PC-3 (cell line): Measurements from ENCODE around the gene LRRC53. TPM values are rescaled to one million over a fixed set of nuclear protein-coding genes. Genes with fewer than 3 reads are reported as not detected.

Experiments
- ATAC-seq: fragments of 200-7000 bp; cut with Tn5 transposase; 2 replicates; pipeline ENCODE4 v1.9.1; 2020; ENCODE audit warnings: mild to moderate bottlenecking, moderate library complexity
- BruUV-seq: library from RNA; stranded (reverse); fragments of 400-500 nt; replicated peaks from 2 replicates; lab custom pipeline; 2021; lab: Mats Ljungman, UMichigan
- CTCF ChIA-PET: fragments of 300-600 bp; sonication (Branson Sonifier 250); formaldehyde crosslinking; loops from one replicate; lab custom pipeline; 2022; ENCODE audit warnings: antibody characterized with exemption; lab: Charles Lee
- POLR2A ChIA-PET: fragments of 300-600 bp; sonication (Branson Sonifier 250); formaldehyde crosslinking; loops from one replicate; lab custom pipeline; 2022; ENCODE audit warnings: antibody characterized with exemption; ENCODE audit not compliant: unreplicated experiment; lab: Charles Lee
- DNase-seq: peaks from one replicate; pipeline ENCODE4 v3.0.0-alpha.2; 2015
- H2AFZ ChIP-seq: fragments of 300-600 bp; sonication (generic); 2 replicates; pipeline ENCODE4 v1.6.0; 2016; ENCODE audit warnings: antibody characterized with exemption, low read length
- H3F3A ChIP-seq: fragments of 300-600 bp; sonication (generic); one replicate; pipeline ENCODE4 v1.6.0; 2017; ENCODE audit warnings: antibody characterized with exemption, low read length, control low read depth, mild to moderate bottlenecking; ENCODE audit not compliant: unreplicated experiment
- H3K27ac ChIP-seq: fragments of 300-600 bp; sonication (generic); 2 replicates; pipeline ENCODE4 v1.5.1; 2016; ENCODE audit warnings: mild to moderate bottlenecking, low read length
- H3K27me3 ChIP-seq: fragments of 300-600 bp; sonication (generic); 2 replicates; pipeline ENCODE4 v1.6.1; 2016; ENCODE audit warnings: low read length, mixed read lengths
- H3K36me3 ChIP-seq: fragments of 300-600 bp; sonication (generic); 2 replicates; pipeline ENCODE4 v1.6.1; 2016; ENCODE audit warnings: low read depth, mixed run types, low read length, mixed read lengths
- H3K4me1 ChIP-seq: fragments of 300-600 bp; sonication (generic); 2 replicates; pipeline ENCODE4 v1.5.1; 2016; ENCODE audit warnings: low read length; ENCODE audit not compliant: insufficient read depth
- H3K4me2 ChIP-seq: fragments of 300-600 bp; sonication (generic); 2 replicates; pipeline ENCODE4 v1.6.0; 2016; ENCODE audit warnings: low read length
- H3K4me3 ChIP-seq: fragments of 300-600 bp; sonication (generic); 2 replicates; pipeline ENCODE4 v1.5.1; 2016; ENCODE audit warnings: mild to moderate bottlenecking, low read length, mixed read lengths
- H3K79me2 ChIP-seq: fragments of 300-600 bp; sonication (generic); 2 replicates; pipeline ENCODE4 v1.6.1; 2017; ENCODE audit warnings: low read length, mixed read lengths
- H3K9ac ChIP-seq: fragments of 300-600 bp; sonication (generic); 2 replicates; pipeline ENCODE4 v1.6.0; 2016; ENCODE audit warnings: mild to moderate bottlenecking, low read length
- H3K9me2 ChIP-seq: fragments of 300-600 bp; sonication (generic); replicated peaks from 2 replicates; pipeline ENCODE4 v1.6.1; 2016; ENCODE audit warnings: mixed run types, low read length, mixed read lengths
- H3K9me3 ChIP-seq: fragments of 300-600 bp; sonication (generic); 2 replicates; pipeline ENCODE4 v1.6.1; 2016; ENCODE audit warnings: low read length, mixed read lengths
- H4K20me1 ChIP-seq: fragments of 300-600 bp; sonication (generic); 2 replicates; pipeline ENCODE4 v1.6.1; 2016; ENCODE audit warnings: low read length, mixed read lengths
- CTCF ChIP-seq: fragments of 300-600 bp; sonication (generic); conservative IDR thresholded peaks from 2 replicates; pipeline ENCODE4 v1.5.1; 2017; ENCODE audit warnings: antibody characterized with exemption, low read depth, mild to moderate bottlenecking, low read length
- EZH2 ChIP-seq: fragments of 300-600 bp; sonication (generic); IDR thresholded peaks from one replicate; pipeline ENCODE4 v1.6.1; 2017; ENCODE audit warnings: antibody characterized with exemption, mild to moderate bottlenecking, low read length; ENCODE audit not compliant: unreplicated experiment
- EZH2phosphoT487 ChIP-seq: fragments of 300-600 bp; sonication (generic); IDR thresholded peaks from 2 replicates; pipeline ENCODE4 v1.6.1; 2018; ENCODE audit warnings: mild to moderate bottlenecking, antibody characterized with exemption, low read length, borderline replicate concordance
- intact Hi-C: fragments of 100-400 bp; cut with micrococcal nuclease; formaldehyde crosslinking; loops from 2 replicates; pipeline ENCODE4 v1.9.0; 2023
- total RNA-seq: library from RNA; depleted of rRNA; stranded (reverse); fragments of >200 nt; gene quantifications from 2 replicates; pipeline ENCODE4 v1.2.3, GENCODE V29; 2014; rRNA removed

Gene LRRC53
- total RNA-seq, 1 experiment from 2014 or later = not detected

DNA sequence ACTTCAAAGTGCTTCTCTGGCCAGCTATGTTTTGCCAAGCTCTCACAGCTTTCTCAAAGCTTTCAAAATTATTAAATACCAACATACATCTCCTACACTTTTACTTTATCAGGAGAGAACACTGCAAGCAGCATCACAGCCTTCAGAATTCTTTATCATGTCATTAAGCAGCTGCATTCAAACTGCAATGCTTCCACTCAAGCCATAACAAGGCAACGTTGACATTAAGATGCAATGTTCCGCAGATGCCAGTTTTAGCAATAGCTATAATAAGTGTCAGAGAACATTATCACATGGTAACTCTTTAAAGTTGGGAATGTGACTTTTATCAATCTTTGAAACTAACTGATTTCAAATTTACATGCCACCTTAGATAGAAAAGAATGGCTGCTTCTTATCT lies 91.9 kb downstream of the LRRC53 start:
- intact Hi-C loops = no loop called here
- ATAC-seq (no peak), DNase-seq (no peak)
- Histone ChIP-seq H3K36me3 (no peaks in the 10 kb centered on the region), H3K4me2 (no peak overlapping the region), H4K20me1 (no peaks in the 10 kb centered on the region), H3K27me3 (peaks cover 33% of the 10 kb centered on the region), H3K4me1 (no peaks in the 10 kb centered on the region), H3K79me2 (no peaks in the 10 kb centered on the region), H2AFZ (no peak overlapping the region), H3K9me3 (no peaks in the 10 kb centered on the region), H3K9ac (no peak overlapping the region), H3K9me2 (no peaks in the 10 kb centered on the region), H3K4me3 (no peak overlapping the region), H3K27ac (no peak overlapping the region), H3F3A (no peaks in the 10 kb centered on the region)
- CTCF ChIA-PET = no interaction called here
- no TSS peak for BruUV-seq
- no peak for TF ChIP-seq EZH2phosphoT487
- TF ChIP-seq CTCF = no peak
- TF ChIP-seq EZH2 = no peak
- POLR2A ChIA-PET = no interaction called here

Other genes with a start within 250 kb of the LRRC53 start
- gene ERICH3, start 161.2 kb upstream of the LRRC53 start, total RNA-seq = not detected in 2 replicates
- gene CRYZ, start 220.4 kb upstream of the LRRC53 start, total RNA-seq = 56.2 and 57.7 TPM in 2 replicates
- 14.1 and 21.2 TPM in 2 replicates for gene TYW3, start 220.5 kb upstream of the LRRC53 start, total RNA-seq